B cell (primary cell): ENCODE measurements around the gene MYO10. TPM values are rescaled to one million over a fixed set of nuclear protein-coding genes. Genes with fewer than 3 reads are reported as not detected.

Experiments
- ATAC-seq: fragments of 200-7000 bp; cut with Tn5 transposase; one replicate; pipeline ENCODE4 v1.10.0; 2021; ENCODE audit warnings: low read depth, mild to moderate bottlenecking, moderate number of reproducible peaks, moderate library complexity
- CTCF ChIA-PET: fragments of 350-600 bp; sonication (Branson Sonifier 250); formaldehyde crosslinking; loops from one replicate; lab custom pipeline; 2021; ENCODE audit warnings: antibody characterized with exemption, inconsistent platforms; lab: Charles Lee
- POLR2A ChIA-PET: fragments of 350-600 bp; sonication (Branson Sonifier 250); formaldehyde crosslinking; loops from one replicate; lab custom pipeline; 2021; ENCODE audit warnings: antibody characterized with exemption; lab: Charles Lee
- DNase-seq: peaks from one replicate; pipeline ENCODE4 v3.0.0; 2013
- H2AFZ ChIP-seq: 2 replicates; pipeline ENCODE4 v1.6.1; 2012; ENCODE audit warnings: mild to moderate bottlenecking, low read depth, low read length; ENCODE audit not compliant: insufficient read depth, poor library complexity, severe bottlenecking
- H3K27ac ChIP-seq, 2 donors: 1 replicate in 1 of 2; 2 replicates in 1 of 2; pipeline ENCODE4 v1.5.1; 2012 to 2013; ENCODE audit warnings: low read length in 2 of 2, mild to moderate bottlenecking in 2 of 2, moderate library complexity in 1 of 2
- H3K27me3 ChIP-seq, 4 experiments: fragments of 200-600 bp in 1 of 4; sonication (generic) in 1 of 4; replicated peaks in 1 of 4; 1 replicate in 2 of 4; 2 replicates in 2 of 4; pipeline versions ENCODE4 v1.6.1 to v1.7.0; 2013 to 2016; ENCODE audit warnings: low read length in 3 of 4, mild to moderate bottlenecking in 2 of 4, mixed read lengths in 1 of 4, moderate library complexity in 1 of 4; ENCODE audit not compliant: insufficient read depth in 4 of 4, control insufficient read depth in 3 of 4; ENCODE audit errors: control extremely low read depth in 1 of 4
- H3K36me3 ChIP-seq, 2 experiments: replicated peaks in 1 of 2; 1 replicate in 1 of 2; 2 replicates in 1 of 2; pipeline versions ENCODE4 v1.6.1 to v1.7.1; 2013; ENCODE audit warnings: low read length in 1 of 2; ENCODE audit not compliant: insufficient read depth in 2 of 2, control insufficient read depth in 1 of 2; ENCODE audit errors: control extremely low read depth in 1 of 2, extremely low read depth in 1 of 2
- H3K4me1 ChIP-seq, 2 donors: fragments of 200-600 bp in 1 of 2; sonication (generic) in 1 of 2; 1 replicate in 1 of 2; 2 replicates in 1 of 2; pipeline versions ENCODE4 v1.5.1 to v1.6.1; 2013 to 2017; ENCODE audit warnings: low read length in 2 of 2; ENCODE audit not compliant: control insufficient read depth in 2 of 2, insufficient read depth in 2 of 2
- H3K4me2 ChIP-seq: replicated peaks from 2 replicates; pipeline ENCODE3; 2012; ENCODE audit warnings: mild to moderate bottlenecking, low read depth, low read length; ENCODE audit not compliant: poor library complexity, severe bottlenecking
- H3K4me3 ChIP-seq, 5 experiments: fragments of 200-600 bp in 1 of 5; sonication (generic) in 1 of 5; 1 replicate in 3 of 5; 2 replicates in 2 of 5; pipeline versions ENCODE4 v1.5.1 to v1.7.0; 2011 to 2016; ENCODE audit warnings: low read length in 4 of 5, mild to moderate bottlenecking in 4 of 5, low read depth in 2 of 5, control low read depth in 1 of 5, moderate library complexity in 1 of 5; ENCODE audit not compliant: insufficient read depth in 1 of 5; ENCODE audit errors: control extremely low read depth in 1 of 5, extremely low read depth in 1 of 5
- H3K79me2 ChIP-seq: fragments of 200-600 bp; sonication (generic); one replicate; pipeline ENCODE4 v1.6.0; 2016; ENCODE audit warnings: low read length; ENCODE audit not compliant: control insufficient read depth, insufficient read depth
- H3K9ac ChIP-seq: fragments of 200-600 bp; sonication (generic); 2 replicates; pipeline ENCODE4 v1.6.1; 2017; ENCODE audit warnings: mild to moderate bottlenecking, low read length, moderate library complexity
- H3K9me3 ChIP-seq, 3 donors: one replicate each; pipeline versions ENCODE4 v1.6.1 to v1.7.1; 2013; ENCODE audit warnings: low read length in 2 of 3; ENCODE audit not compliant: control insufficient read depth in 2 of 3, insufficient read depth in 1 of 3; ENCODE audit errors: control extremely low read depth in 1 of 3
- H4K20me1 ChIP-seq: 2 replicates; pipeline ENCODE4 v1.6.0; 2012; ENCODE audit warnings: mild to moderate bottlenecking, low read length; ENCODE audit not compliant: insufficient read depth, control insufficient read depth, poor library complexity, severe bottlenecking
- H3K27ac Mint-ChIP-seq: one replicate; pipeline ENCODE4 v1.8.0; 2021; ENCODE audit warnings: mixed read lengths
- H3K27me3 Mint-ChIP-seq: one replicate; pipeline ENCODE4 v1.8.0; 2021; ENCODE audit warnings: mixed read lengths
- H3K4me1 Mint-ChIP-seq: one replicate; pipeline ENCODE4 v1.8.0; 2021; ENCODE audit warnings: mixed read lengths
- H3K4me3 Mint-ChIP-seq: one replicate; pipeline ENCODE4 v1.8.0; 2021; ENCODE audit warnings: mixed read lengths
- H3K9me3 Mint-ChIP-seq: one replicate; pipeline ENCODE4 v1.8.0; 2022; ENCODE audit warnings: mixed read lengths; ENCODE audit not compliant: insufficient read depth
- EZH2 ChIP-seq: IDR thresholded peaks from 2 replicates; pipeline ENCODE4 v1.6.1; 2012; ENCODE audit warnings: borderline replicate concordance, low read depth, mild to moderate bottlenecking, moderate library complexity, low read length; ENCODE audit not compliant: insufficient read depth, poor library complexity, severe bottlenecking
- WGBS: methylation state at CpG from one replicate; pipeline ENCODE4 v1.1.5; 2013; ENCODE audit warnings: missing lambda C conversion rate; ENCODE audit not compliant: insufficient coverage; 5-methylcytosine and 5-hydroxymethylcytosine counted together
- intact Hi-C: fragments of 100-400 bp; cut with micrococcal nuclease; formaldehyde crosslinking; loops from one replicate; pipeline ENCODE4 v1.10.0; 2022
- polyA plus RNA-seq: library from polyadenylated mRNA; depleted of rRNA; stranded (reverse); fragments of >200 nt; gene quantifications from 2 replicates; pipeline ENCODE4 v1.2.3, GENCODE V29; 2012
- total RNA-seq, 2 donors: library from RNA; stranded (reverse); fragments of 120-200 nt in 1 of 2; gene quantifications; 1 replicate in 1 of 2; 2 replicates in 1 of 2; pipeline versions ENCODE4 v1.2.3 to v1.2.4, GENCODE V29; 2013 to 2022
- TF ChIP-seq, protein P1 (sequence below): fragments of 200-600 bp; IDR thresholded peaks from one replicate; pipeline ENCODE4 v1.8.0; 2022; ENCODE audit warnings: antibody characterized with exemption, mild to moderate bottlenecking

MYO10 gene
- total and polyA plus RNA-seq, 2 donors (not counting 1 experiment from before 2014, with no cell fraction given) = 0.10 TPM; not detected in 1

DNA sequence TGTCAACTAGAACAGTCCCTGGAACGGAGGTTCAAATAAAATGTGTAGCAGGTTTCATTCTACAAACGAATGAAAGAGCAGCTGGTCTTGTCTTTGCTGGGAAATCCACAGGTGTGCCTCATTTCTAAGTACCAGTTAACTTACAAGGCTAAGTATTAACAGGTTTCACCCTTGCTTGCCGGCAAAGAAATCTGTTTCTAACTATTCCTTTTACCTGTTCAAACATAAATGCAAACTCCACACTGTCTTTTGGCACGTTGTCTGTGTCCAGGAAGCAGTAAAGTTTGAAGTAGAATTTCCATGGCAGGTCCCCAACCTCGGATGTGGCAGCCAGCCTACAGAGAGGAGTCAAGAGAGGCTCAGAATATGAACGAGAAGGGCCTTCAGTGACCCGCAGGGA lies 264.9 kb downstream of the MYO10 start:
- H3K4me1 ChIP-seq = no peaks in the 10 kb centered on the region
- H3K4me1 Mint-ChIP-seq = no peaks in the 10 kb centered on the region
- ATAC-seq = no peak
- no peaks in the 10 kb centered on the region for H3K9me3 Mint-ChIP-seq
- no peak overlapping the region for H3K4me3 ChIP-seq
- no peak overlapping the region for H3K4me3 Mint-ChIP-seq
- intact Hi-C loops = no loop called here
- no peak for TF ChIP-seq EZH2
- TF ChIP-seq, protein P1, sequence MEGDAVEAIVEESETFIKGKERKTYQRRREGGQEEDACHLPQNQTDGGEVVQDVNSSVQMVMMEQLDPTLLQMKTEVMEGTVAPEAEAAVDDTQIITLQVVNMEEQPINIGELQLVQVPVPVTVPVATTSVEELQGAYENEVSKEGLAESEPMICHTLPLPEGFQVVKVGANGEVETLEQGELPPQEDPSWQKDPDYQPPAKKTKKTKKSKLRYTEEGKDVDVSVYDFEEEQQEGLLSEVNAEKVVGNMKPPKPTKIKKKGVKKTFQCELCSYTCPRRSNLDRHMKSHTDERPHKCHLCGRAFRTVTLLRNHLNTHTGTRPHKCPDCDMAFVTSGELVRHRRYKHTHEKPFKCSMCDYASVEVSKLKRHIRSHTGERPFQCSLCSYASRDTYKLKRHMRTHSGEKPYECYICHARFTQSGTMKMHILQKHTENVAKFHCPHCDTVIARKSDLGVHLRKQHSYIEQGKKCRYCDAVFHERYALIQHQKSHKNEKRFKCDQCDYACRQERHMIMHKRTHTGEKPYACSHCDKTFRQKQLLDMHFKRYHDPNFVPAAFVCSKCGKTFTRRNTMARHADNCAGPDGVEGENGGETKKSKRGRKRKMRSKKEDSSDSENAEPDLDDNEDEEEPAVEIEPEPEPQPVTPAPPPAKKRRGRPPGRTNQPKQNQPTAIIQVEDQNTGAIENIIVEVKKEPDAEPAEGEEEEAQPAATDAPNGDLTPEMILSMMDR = no peak
- no peaks in the 10 kb centered on the region for H3K36me3 ChIP-seq
- no peak overlapping the region for H3K4me2 ChIP-seq
- H4K20me1 ChIP-seq = no peaks in the 10 kb centered on the region
- ChIA-PET CTCF (no interaction called here), POLR2A (no interaction called here)
- no peaks in the 10 kb centered on the region for H3K9me3 ChIP-seq
- H3K9ac ChIP-seq = no peak overlapping the region
- no peaks in the 10 kb centered on the region for H3K27me3 Mint-ChIP-seq
- no peak for DNase-seq
- H3K27ac ChIP-seq = no peak overlapping the region
- no peak overlapping the region for H2AFZ ChIP-seq
- 85% methylated on average over 6 of the region's 7 CpGs for WGBS
- no peaks in the 10 kb centered on the region for H3K79me2 ChIP-seq
- H3K27ac Mint-ChIP-seq = no peak overlapping the region
- no peaks in the 10 kb centered on the region for H3K27me3 ChIP-seq

DNA sequence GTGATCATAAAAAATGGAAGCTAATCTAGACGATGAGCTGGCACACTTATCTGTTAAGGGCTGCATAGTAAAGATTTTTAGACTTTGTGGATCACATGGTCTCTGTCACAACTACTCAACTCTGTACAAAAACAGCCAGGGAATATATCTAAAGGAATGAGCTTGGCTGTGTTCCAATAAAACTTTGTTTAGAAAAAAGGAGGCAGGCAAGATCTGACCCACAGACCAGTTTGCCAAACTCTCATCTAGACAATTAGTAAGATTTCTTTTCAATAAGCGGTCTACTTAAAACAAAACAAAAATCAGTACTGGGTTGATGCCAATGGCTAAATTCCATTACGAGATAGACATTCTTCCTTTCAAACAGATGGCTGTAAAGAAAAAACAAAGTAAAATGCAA lies 266.3 kb downstream of the MYO10 start:
- H3K79me2 ChIP-seq = no peaks in the 10 kb centered on the region
- no peaks in the 10 kb centered on the region for H3K27me3 ChIP-seq
- Mint-ChIP-seq H3K4me1 (no peaks in the 10 kb centered on the region), H3K27ac (no peak overlapping the region), H3K9me3 (no peaks in the 10 kb centered on the region), H3K27me3 (no peaks in the 10 kb centered on the region), H3K4me3 (no peak overlapping the region)
- DNase-seq (no peak), ATAC-seq (no peak)
- H3K4me3 ChIP-seq = no peak overlapping the region
- no peaks in the 10 kb centered on the region for H3K9me3 ChIP-seq
- no peaks in the 10 kb centered on the region for H3K4me1 ChIP-seq
- WGBS = no CpG with 5 or more reads among the region's 3 CpGs
- intact Hi-C loops = no loop called here
- POLR2A ChIA-PET = no interaction called here
- H3K4me2 ChIP-seq = no peak overlapping the region
- CTCF ChIA-PET = no interaction called here
- TF ChIP-seq, protein P1 = no peak
- no peak for TF ChIP-seq EZH2
- no peak overlapping the region for H2AFZ ChIP-seq
- no peaks in the 10 kb centered on the region for H3K36me3 ChIP-seq
- no peaks in the 10 kb centered on the region for H4K20me1 ChIP-seq
- no peak overlapping the region for H3K9ac ChIP-seq
- no peak overlapping the region for H3K27ac ChIP-seq
